ENCODE data around the gene NCKAP1. TPM values are rescaled to one million over a fixed set of nuclear protein-coding genes. Genes with fewer than 3 reads are reported as not detected.
A peak's percentile ranks its signal among the peaks of the same experiment; 100 is the strongest.
"Not testable (repeated sequence)": the region's sequence is repeated elsewhere in the genome, so short reads cannot be mapped to it uniquely, and the experiment has no call there.

The NCKAP1 gene
- total RNA-seq, 2 donors from 2014 or later: 128 to 136 TPM

- H3K27ac Mint-ChIP-seq; H3K4me3 Mint-ChIP-seq; H3K4me3 ChIP-seq (ENCODE audit: low read length); H3K9me3 ChIP-seq (ENCODE audit: control insufficient read depth, low read length); H3K9me3 Mint-ChIP-seq; H3K27ac ChIP-seq (ENCODE audit: low read depth, low read length); H3K27me3 Mint-ChIP-seq (ENCODE audit: insufficient read depth); H3K27me3 ChIP-seq (ENCODE audit: control insufficient read depth, insufficient read depth, low read length, poor library complexity, severe bottlenecking); H3K4me1 Mint-ChIP-seq; H3K9ac ChIP-seq (ENCODE audit: extremely low read depth, low read length, poor library complexity, severe bottlenecking); H3K4me1 ChIP-seq (ENCODE audit: control insufficient read depth, insufficient read depth, low read length): not testable (repeated sequence)
- peaks cover 75% of the 10 kb centered on the region for H3K36me3 ChIP-seq (ENCODE audit: control insufficient read depth, insufficient read depth, low read length)
- TF ChIP-seq CTCF (conservative IDR thresholded peaks at IDR 0.05): peak; percentile 23
- H3K36me3 Mint-ChIP-seq (ENCODE audit: low read depth): peaks cover 37% of the 10 kb centered on the region
- 90 to 96% methylated on average over 4 of the region's 4 CpGs for WGBS, 2 experiments (ENCODE audit: insufficient coverage in 1 of 2, insufficient read length in 1 of 2)
- peak; percentile 57 for DNase-seq
These were observed 56.8 kb downstream of the NCKAP1 start for GRCh38 chr2:182981475-182981874.

- Histone ChIP-seq H3K4me1 (ENCODE audit: control insufficient read depth, insufficient read depth, low read length) (no peaks in the 10 kb centered on the region), H3K4me3 (ENCODE audit: low read length) (no peak overlapping the region), H3K36me3 (ENCODE audit: control insufficient read depth, insufficient read depth, low read length) (peaks cover 73% of the 10 kb centered on the region), H3K9ac (ENCODE audit: extremely low read depth, low read length, poor library complexity, severe bottlenecking) (no peak overlapping the region), H3K9me3 (ENCODE audit: control insufficient read depth, low read length) (no peaks in the 10 kb centered on the region), H3K27me3 (ENCODE audit: control insufficient read depth, insufficient read depth, low read length, poor library complexity, severe bottlenecking) (no peaks in the 10 kb centered on the region), H3K27ac (ENCODE audit: low read depth, low read length) (no peak overlapping the region)
- Mint-ChIP-seq H3K9me3 (no peaks in the 10 kb centered on the region), H3K27me3 (ENCODE audit: insufficient read depth) (no peaks in the 10 kb centered on the region), H3K4me1 (no peaks in the 10 kb centered on the region), H3K27ac (no peak overlapping the region), H3K4me3 (no peak overlapping the region), H3K36me3 (ENCODE audit: low read depth) (peaks cover 34% of the 10 kb centered on the region)
- no peak for DNase-seq
- no peak for TF ChIP-seq CTCF (conservative IDR thresholded peaks at IDR 0.05)
- WGBS, 2 experiments (ENCODE audit: insufficient coverage in 1 of 2, insufficient read length in 1 of 2): 76% methylated on average over 1 of the region's 1 CpG; no CpG with 5 or more reads in 1 of the 2 experiments
These were observed 57.6 kb downstream of the NCKAP1 start for GRCh38 chr2:182980652-182981051.

GRCh38 chr2:182980115-182980514 lies 58.1 kb downstream of the NCKAP1 start:
- Mint-ChIP-seq H3K27me3 (ENCODE audit: insufficient read depth) (no peaks in the 10 kb centered on the region), H3K9me3 (no peaks in the 10 kb centered on the region), H3K27ac (no peak overlapping the region), H3K4me1 (no peaks in the 10 kb centered on the region), H3K4me3 (no peak overlapping the region), H3K36me3 (ENCODE audit: low read depth) (peaks cover 36% of the 10 kb centered on the region)
- no peaks in the 10 kb centered on the region for H3K4me1 ChIP-seq (ENCODE audit: control insufficient read depth, insufficient read depth, low read length)
- no peak overlapping the region for H3K4me3 ChIP-seq (ENCODE audit: low read length)
- no peaks in the 10 kb centered on the region for H3K9me3 ChIP-seq (ENCODE audit: control insufficient read depth, low read length)
- TF ChIP-seq CTCF (conservative IDR thresholded peaks at IDR 0.05): peak; percentile 79
- DNase-seq: no peak
- H3K27ac ChIP-seq (ENCODE audit: low read depth, low read length): no peak overlapping the region
- H3K9ac ChIP-seq (ENCODE audit: extremely low read depth, low read length, poor library complexity, severe bottlenecking): no peak overlapping the region
- H3K36me3 ChIP-seq (ENCODE audit: control insufficient read depth, insufficient read depth, low read length): peaks cover 73% of the 10 kb centered on the region
- H3K27me3 ChIP-seq (ENCODE audit: control insufficient read depth, insufficient read depth, low read length, poor library complexity, severe bottlenecking): no peaks in the 10 kb centered on the region
